Chondrocyte (in vitro differentiated cells): ENCODE results near the gene SCD. TPM values are rescaled to one million over a fixed set of nuclear protein-coding genes. Genes with fewer than 3 reads are reported as not detected.

Experiments used
- DNase-seq: peaks from one replicate; pipeline ENCODE4 v3.0.0; 2021; ENCODE audit warnings: mixed read lengths, low spot score
- H3K27ac Mint-ChIP-seq: one replicate; pipeline ENCODE4 v1.8.0; 2021; ENCODE audit warnings: mild to moderate bottlenecking, moderate library complexity, mixed read lengths; ENCODE audit not compliant: unreplicated experiment
- H3K27me3 Mint-ChIP-seq: 2 replicates; pipeline ENCODE4 v1.8.0; 2021; ENCODE audit warnings: low read depth, mixed read lengths
- H3K36me3 Mint-ChIP-seq: 2 replicates; pipeline ENCODE4 v1.8.0; 2021; ENCODE audit warnings: low read depth, mixed read lengths
- H3K4me1 Mint-ChIP-seq: 2 replicates; pipeline ENCODE4 v1.8.0; 2021; ENCODE audit warnings: low read depth, mild to moderate bottlenecking, mixed read lengths
- H3K4me3 Mint-ChIP-seq: one replicate; pipeline ENCODE4 v1.8.0; 2021; ENCODE audit warnings: mild to moderate bottlenecking, moderate library complexity, mixed read lengths; ENCODE audit not compliant: unreplicated experiment
- H3K9me3 Mint-ChIP-seq: 2 replicates; pipeline ENCODE4 v1.8.0; 2021; ENCODE audit warnings: low read depth, mixed read lengths
- CTCF ChIP-seq: fragments of 200-600 bp; sonication (generic); IDR thresholded peaks from 2 replicates; pipeline ENCODE4 v1.5.0; 2021; ENCODE audit warnings: antibody characterized with exemption, mild to moderate bottlenecking, moderate library complexity
- total RNA-seq: library from RNA; stranded (reverse); gene quantifications from 3 replicates; pipeline ENCODE4 v1.2.1, GENCODE V29; 2021

The SCD gene
- total RNA-seq, 1 donor from 2014 or later = 74.1 TPM

- Mint-ChIP-seq H3K27me3 (peaks cover 28% of the 10 kb centered on the region), H3K9me3 (no peaks in the 10 kb centered on the region), H3K4me1 (peaks cover 4% of the 10 kb centered on the region), H3K27ac (no peak overlapping the region), H3K36me3 (no peaks in the 10 kb centered on the region), H3K4me3 (no peak overlapping the region)
- no peak for TF ChIP-seq CTCF
- no peak for DNase-seq
These were observed 27.2 kb upstream of the SCD start for GRCh38 chr10:100319707-100320402.

- Mint-ChIP-seq H3K4me3 (no peak overlapping the region), H3K9me3 (no peaks in the 10 kb centered on the region), H3K27me3 (peaks cover 60% of the 10 kb centered on the region), H3K4me1 (no peaks in the 10 kb centered on the region), H3K36me3 (no peaks in the 10 kb centered on the region), H3K27ac (no peak overlapping the region)
- no peak for TF ChIP-seq CTCF
- DNase-seq = no peak
These were observed 21.9 kb upstream of the SCD start for GRCh38 chr10:100325158-100325557.

GRCh38 chr10:100327007-100327717, 19.9 kb upstream of the SCD start:
- no peak for DNase-seq
- H3K4me3 Mint-ChIP-seq = no peak overlapping the region
- no peaks in the 10 kb centered on the region for H3K9me3 Mint-ChIP-seq
- H3K36me3 Mint-ChIP-seq = no peaks in the 10 kb centered on the region
- peaks cover 77% of the 10 kb centered on the region for H3K27me3 Mint-ChIP-seq
- no peak overlapping the region for H3K27ac Mint-ChIP-seq
- no peaks in the 10 kb centered on the region for H3K4me1 Mint-ChIP-seq
- TF ChIP-seq CTCF = no peak

- TF ChIP-seq CTCF = no peak
- H3K27me3 Mint-ChIP-seq = peaks cover 77% of the 10 kb centered on the region
- H3K9me3 Mint-ChIP-seq = no peaks in the 10 kb centered on the region
- DNase-seq = no peak
- no peaks in the 10 kb centered on the region for H3K4me1 Mint-ChIP-seq
- no peak overlapping the region for H3K27ac Mint-ChIP-seq
- no peaks in the 10 kb centered on the region for H3K36me3 Mint-ChIP-seq
- H3K4me3 Mint-ChIP-seq = no peak overlapping the region
These were observed 19.4 kb upstream of the SCD start for GRCh38 chr10:100327718-100328009.

GRCh38 chr10:100328198-100328597, 18.8 kb upstream of the SCD start:
- DNase-seq = no peak
- no peaks in the 10 kb centered on the region for H3K36me3 Mint-ChIP-seq
- H3K9me3 Mint-ChIP-seq = no peaks in the 10 kb centered on the region
- no peak for TF ChIP-seq CTCF
- H3K4me1 Mint-ChIP-seq = no peaks in the 10 kb centered on the region
- H3K27ac Mint-ChIP-seq = no peak overlapping the region
- H3K4me3 Mint-ChIP-seq = no peak overlapping the region
- H3K27me3 Mint-ChIP-seq = peaks cover 80% of the 10 kb centered on the region
